NCI-H1930 (cell line): ENCODE results near the gene CILP2.

Experiments
- DNase-seq, 2 experiments: peaks; one replicate each; lab custom pipeline; 2025; lab: John Stamatoyannopoulos, UW

The CILP2 gene

GRCh38 chr19:19505669-19506326 lies 32.3 kb upstream of the CILP2 start:
- no peak for DNase-seq

GRCh38 chr19:19506592-19506991 lies 31.5 kb upstream of the CILP2 start:
- DNase-seq: no peak

- DNase-seq: no peak
Observed at GRCh38 chr19:19507354-19507753, 30.7 kb upstream of the CILP2 start.

GRCh38 chr19:19508217-19508616 lies 29.8 kb upstream of the CILP2 start:
- no peak for DNase-seq

- DNase-seq: no peak
Observed at GRCh38 chr19:19510432-19510831, 27.6 kb upstream of the CILP2 start.

- no peak for DNase-seq
Observed at GRCh38 chr19:19513682-19514081, 24.4 kb upstream of the CILP2 start.

GRCh38 chr19:19514215-19514657 lies 23.8 kb upstream of the CILP2 start:
- DNase-seq: no peak

GRCh38 chr19:19514881-19515641 lies 23.0 kb upstream of the CILP2 start, which contains the start of gene TSSK6:
Gene TSSK6 (minus strand): TSS chr19:19515548. CDS start chr19:19515427, 121 bp downstream.
- DNase-seq: no peak

GRCh38 chr19:19515642-19516519 lies 22.2 kb upstream of the CILP2 start, which contains the start of gene NDUFA13:
Gene NDUFA13 (plus strand): TSS chr19:19516225. CDS start chr19:19516239, 14 bp downstream.
- DNase-seq: peak; percentile 59 to 81

GRCh38 chr19:19517235-19517619 lies 20.8 kb upstream of the CILP2 start:
- no peak for DNase-seq

GRCh38 chr19:19520989-19521388 lies 17.1 kb upstream of the CILP2 start:
- no peak for DNase-seq

- DNase-seq: no peak
Observed at GRCh38 chr19:19523177-19523576, 14.9 kb upstream of the CILP2 start.

GRCh38 chr19:19524053-19524452 lies 14.0 kb upstream of the CILP2 start:
- DNase-seq: no peak

GRCh38 chr19:19525611-19526380 lies 12.3 kb upstream of the CILP2 start:
- DNase-seq: no peak

- no peak for DNase-seq
Observed at GRCh38 chr19:19526581-19527370, 11.3 kb upstream of the CILP2 start.

- no peak for DNase-seq
Observed at GRCh38 chr19:19527371-19527656, 10.8 kb upstream of the CILP2 start.

- no peak for DNase-seq
Observed at GRCh38 chr19:19527674-19528625, 10.1 kb upstream of the CILP2 start.

GRCh38 chr19:19528721-19529490 lies 9.2 kb upstream of the CILP2 start, which contains the start of gene YJEFN3:
Gene YJEFN3 (plus strand): TSS chr19:19528911. CDS start chr19:19528933, 22 bp downstream.
- DNase-seq: no peak
